Right lobe of liver (tissue), 6 donors: Measurements from ENCODE around the gene TMOD4. TPM values are rescaled to one million over a fixed set of nuclear protein-coding genes. Genes with fewer than 3 reads are reported as not detected.
"Not testable (repeated sequence)": the region's sequence is repeated elsewhere in the genome, so short reads cannot be mapped to it uniquely, and the experiment has no call there.

Experiments
- ATAC-seq, 4 donors: fragments of 200-7000 bp; cut with Tn5 transposase; one replicate each; pipeline ENCODE4 v1.9.1; 2020; ENCODE audit warnings: mild to moderate bottlenecking in 4 of 4, moderate library complexity in 4 of 4
- DNase-seq, 3 donors: peaks; one replicate each; pipeline ENCODE4 v3.0.0-alpha.2; 2020
- H3K27ac ChIP-seq, 3 donors: fragments of 200-600 bp; one replicate each; pipeline ENCODE4 v1.8.0; 2022
- H3K27me3 ChIP-seq, 2 donors: fragments of 200-600 bp; one replicate each; pipeline ENCODE4 v1.8.0; 2022
- H3K36me3 ChIP-seq, 4 donors: fragments of 200-600 bp; sonication (generic) in 1 of 4; one replicate each; pipeline versions ENCODE4 v1.5.1 to v1.8.0; 2017 to 2022; ENCODE audit warnings: control low read depth in 1 of 4
- H3K4me1 ChIP-seq, 4 donors: fragments of 200-600 bp; sonication (generic) in 1 of 4; one replicate each; pipeline versions ENCODE4 v1.5.1 to v1.8.0; 2017 to 2022; ENCODE audit warnings: control low read depth in 1 of 4
- H3K4me3 ChIP-seq, 3 donors: fragments of 200-600 bp; one replicate each; pipeline ENCODE4 v1.8.0; 2022
- H3K9me3 ChIP-seq, 4 donors: fragments of 200-600 bp; sonication (generic) in 1 of 4; one replicate each; pipeline versions ENCODE4 v1.5.1 to v1.8.0; 2017 to 2022; ENCODE audit warnings: control low read depth in 1 of 4
- POLR2A ChIP-seq: fragments of 450-650 bp; IDR thresholded peaks from one replicate; pipeline ENCODE4 v1.6.1; 2017; ENCODE audit warnings: antibody characterized with exemption, mild to moderate bottlenecking
- WGBS: methylation state at CpG from one replicate; pipeline ENCODE4 v1.1.6; 2018; ENCODE audit warnings: low coverage, low lambda C conversion rate; ENCODE audit not compliant: insufficient coverage; ENCODE audit errors: missing lambda C conversion rate; 5-methylcytosine and 5-hydroxymethylcytosine counted together
- intact Hi-C, 2 donors: fragments of 100-400 bp; cut with DNase I; formaldehyde crosslinking; loops; one replicate each; pipeline versions ENCODE4 v1.11.2 to v1.14.1; 2022
- total RNA-seq, 6 experiments: library from RNA; depleted of rRNA in 2 of 6; stranded (reverse); fragments of >200 nt in 2 of 6; fragmentation: NEBNext Ultra II Directional in 3 of 6; extraction: Animal tissue kit (Norgen Biotek cat#: 25700) in 3 of 6; gene quantifications; one replicate each; pipeline versions ENCODE4 v1.1.0 to v1.2.4, GENCODE V29; 2016 to 2023
- TF ChIP-seq, protein P1 (sequence below), 4 donors: fragments of 200-600 bp in 3 of 4; fragments of 450-650 bp in 1 of 4; IDR thresholded peaks; one replicate each; pipeline versions ENCODE4 v1.5.1 to v1.8.0; 2016 to 2022; ENCODE audit warnings: antibody characterized with exemption in 4 of 4, mild to moderate bottlenecking in 2 of 4
- donor health status: DM: no; HTN: yes; CAD: no.
- donor health status: DM: no; HTN: no; CAD: no.
- donor health status: DM: no; HTN: no; CAD: no.
- donor health status: DM: no; HTN: yes; CAD: no.
- donor health status: DM: no; HTN: yes; CAD: no.

Gene TMOD4
- total RNA-seq, 6 experiments from 2014 or later, result not detected

DNA sequence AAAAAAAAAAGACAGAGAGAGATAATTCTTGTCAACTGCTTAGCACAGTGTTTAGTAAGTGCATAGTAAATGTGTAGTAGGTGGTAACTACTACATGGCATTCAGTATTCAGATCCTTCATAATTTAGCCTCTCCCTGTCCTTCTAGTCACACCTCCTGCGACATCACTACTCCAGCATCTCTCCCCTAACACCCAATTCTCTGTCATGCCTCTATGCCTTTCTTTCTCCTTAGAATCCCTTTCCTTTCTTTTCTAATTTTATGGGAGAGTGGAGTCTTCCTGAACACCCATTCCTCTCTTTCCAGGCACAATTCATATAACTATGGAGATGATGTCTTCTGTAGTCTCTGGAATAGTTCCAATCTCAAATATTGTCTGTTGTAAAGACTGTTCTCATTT lies 18.1 kb upstream of the TMOD4 start:
- H3K27me3 ChIP-seq, result no peaks in the 10 kb centered on the region
- H3K4me3 ChIP-seq, result no peak overlapping the region
- DNase-seq (no peak), ATAC-seq (no peak)
- no peak overlapping the region for H3K27ac ChIP-seq
- 60% methylated on average over 1 of the region's 1 CpG for WGBS
- TF ChIP-seq, protein P1, sequence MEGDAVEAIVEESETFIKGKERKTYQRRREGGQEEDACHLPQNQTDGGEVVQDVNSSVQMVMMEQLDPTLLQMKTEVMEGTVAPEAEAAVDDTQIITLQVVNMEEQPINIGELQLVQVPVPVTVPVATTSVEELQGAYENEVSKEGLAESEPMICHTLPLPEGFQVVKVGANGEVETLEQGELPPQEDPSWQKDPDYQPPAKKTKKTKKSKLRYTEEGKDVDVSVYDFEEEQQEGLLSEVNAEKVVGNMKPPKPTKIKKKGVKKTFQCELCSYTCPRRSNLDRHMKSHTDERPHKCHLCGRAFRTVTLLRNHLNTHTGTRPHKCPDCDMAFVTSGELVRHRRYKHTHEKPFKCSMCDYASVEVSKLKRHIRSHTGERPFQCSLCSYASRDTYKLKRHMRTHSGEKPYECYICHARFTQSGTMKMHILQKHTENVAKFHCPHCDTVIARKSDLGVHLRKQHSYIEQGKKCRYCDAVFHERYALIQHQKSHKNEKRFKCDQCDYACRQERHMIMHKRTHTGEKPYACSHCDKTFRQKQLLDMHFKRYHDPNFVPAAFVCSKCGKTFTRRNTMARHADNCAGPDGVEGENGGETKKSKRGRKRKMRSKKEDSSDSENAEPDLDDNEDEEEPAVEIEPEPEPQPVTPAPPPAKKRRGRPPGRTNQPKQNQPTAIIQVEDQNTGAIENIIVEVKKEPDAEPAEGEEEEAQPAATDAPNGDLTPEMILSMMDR (IDR thresholded peaks at IDR 0.05), result no peak
- no peak for TF ChIP-seq POLR2A
- H3K36me3 ChIP-seq, result no peaks in the 10 kb centered on the region
- H3K4me1 ChIP-seq, result peaks cover 0 to 11% (median 2%) of the 10 kb centered on the region in 4 donors
- intact Hi-C loops, result loop anchor here in 1 of 2 donors (10.0 kb wide), 1 partner anchor 81 kb away; no protein-coding TSS in a partner anchor
- H3K9me3 ChIP-seq, result no peaks in the 10 kb centered on the region

DNA sequence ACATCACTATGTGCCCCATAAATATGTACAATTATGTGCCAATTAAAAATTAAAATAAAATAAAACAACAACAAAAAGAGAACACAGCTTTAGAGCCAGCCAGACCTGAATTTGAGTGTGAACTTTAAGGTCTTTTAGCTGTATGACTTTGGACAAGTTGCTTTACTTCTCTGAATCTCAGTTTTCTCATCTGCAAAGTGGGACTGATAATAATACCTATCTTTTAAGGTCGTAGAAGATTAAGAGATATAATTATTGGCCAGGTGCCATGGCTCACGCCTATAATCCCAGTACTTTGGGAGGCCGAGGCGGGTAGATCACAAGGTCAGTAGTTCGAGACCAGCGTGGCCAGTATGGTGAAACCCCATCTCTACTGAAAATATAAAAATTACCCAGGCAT lies 17.5 kb upstream of the TMOD4 start:
- Histone ChIP-seq H3K27ac (no peak overlapping the region), H3K9me3 (no peaks in the 10 kb centered on the region), H3K4me1 (peaks cover 0 to 17% (median 5%) of the 10 kb centered on the region in 4 donors), H3K36me3 (no peaks in the 10 kb centered on the region), H3K27me3 (no peaks in the 10 kb centered on the region), H3K4me3 (no peak overlapping the region)
- ATAC-seq (no peak), DNase-seq (no peak)
- 62% methylated on average over 6 of the region's 6 CpGs for WGBS
- TF ChIP-seq, protein P1 (IDR thresholded peaks at IDR 0.05), result no peak
- TF ChIP-seq POLR2A, result no peak
- intact Hi-C loops, result loop anchor here in 1 of 2 donors (10.0 kb wide), 1 partner anchor 81 kb away; no protein-coding TSS in a partner anchor

DNA sequence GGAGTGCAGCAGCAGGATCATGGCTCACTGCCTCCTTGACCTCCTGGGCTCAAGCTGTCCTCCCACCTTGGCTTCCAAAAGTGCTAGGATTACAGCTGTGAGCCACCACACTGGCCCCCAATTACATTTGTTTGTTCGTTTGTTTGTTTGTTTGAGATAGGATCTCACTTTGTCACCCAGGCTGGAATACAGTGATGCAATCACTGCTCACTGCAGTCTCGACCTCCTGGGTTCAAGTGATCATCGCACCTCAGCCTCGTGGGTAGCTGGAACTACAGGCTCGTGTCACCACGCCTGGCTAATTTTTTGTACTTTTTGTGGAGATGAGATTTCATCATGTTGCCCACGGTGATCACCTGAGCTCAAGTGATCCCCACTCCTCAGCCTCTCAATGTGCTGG lies 16.3 kb upstream of the TMOD4 start:
- H3K4me3 ChIP-seq, result no peak overlapping the region
- no peaks in the 10 kb centered on the region for H3K9me3 ChIP-seq
- H3K4me1 ChIP-seq, result peaks cover 0 to 15% (median 5%) of the 10 kb centered on the region in 4 donors
- no peaks in the 10 kb centered on the region for H3K36me3 ChIP-seq
- no peaks in the 10 kb centered on the region for H3K27me3 ChIP-seq
- TF ChIP-seq POLR2A, result no peak
- TF ChIP-seq, protein P1 (IDR thresholded peaks at IDR 0.05), result no peak
- H3K27ac ChIP-seq, result no peak overlapping the region
- intact Hi-C loops, result loop anchor here in 1 of 2 donors (10.0 kb wide), 1 partner anchor 83 kb away; no protein-coding TSS in a partner anchor
- DNase-seq (no peak), ATAC-seq (no peak)
- WGBS, result 38% methylated on average over 6 of the region's 7 CpGs

DNA sequence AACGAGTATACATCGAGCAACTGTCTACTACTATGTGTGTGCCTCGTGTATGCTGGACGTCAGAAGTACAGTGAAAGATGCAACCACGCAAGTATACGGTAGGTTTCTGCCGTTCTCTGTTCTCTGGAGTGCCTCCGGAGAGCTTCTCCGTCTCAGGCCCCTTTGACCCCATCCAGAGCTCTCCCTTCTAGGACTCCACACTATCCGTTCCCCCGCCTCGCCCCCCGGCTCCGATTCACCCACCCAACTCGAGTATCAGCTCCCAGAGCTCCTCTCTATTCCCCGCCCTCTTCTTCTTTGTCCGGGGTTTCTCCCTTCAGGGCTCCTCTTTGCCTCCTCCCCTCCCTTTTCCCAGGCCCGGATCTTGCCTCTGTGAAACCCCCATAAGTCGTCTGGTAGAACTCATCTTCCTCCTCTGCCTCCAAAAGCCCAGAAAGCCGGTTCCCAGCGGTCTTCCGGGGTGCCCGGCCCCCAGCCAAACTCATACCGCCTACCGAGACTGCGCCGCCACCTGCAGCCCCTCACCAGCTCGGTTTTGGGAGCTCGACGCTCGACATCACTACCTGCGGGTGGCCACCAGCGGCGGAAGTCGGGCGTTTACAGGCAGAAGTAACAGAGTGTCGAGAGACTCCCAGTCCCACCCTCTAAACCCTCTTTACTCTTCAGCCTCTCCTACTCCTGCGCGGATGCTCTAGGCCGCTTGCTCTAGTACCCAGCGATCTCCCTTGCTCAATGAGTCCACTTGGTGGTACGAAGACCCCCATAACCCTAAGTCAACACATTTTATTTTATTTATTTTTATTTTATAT lies 14.1 kb upstream of the TMOD4 start, which contains the start of gene VPS72:
Gene VPS72, minus strand, starts transcription at position 561 of the 809 bp plus-strand sequence. Its CDS starts 76 bp downstream, at position 485.
- Histone ChIP-seq H3K4me3 (peak within 1 kb of the TSS; percentile 78 to 98 (median 88)), H3K4me1 (peaks cover 0 to 15% (median 5%) of the 10 kb centered on the region in 4 donors), H3K27me3 (no peaks in the 10 kb centered on the region), H3K36me3 (peaks cover 0 to 9% (median under 1%) of the 10 kb centered on the region in 4 donors), H3K27ac (peak within 1 kb of the TSS; percentile 31 to 68 (median 59)), H3K9me3 (no peaks in the 10 kb centered on the region)
- peak; percentile 97 to 99 (median 98) for ATAC-seq
- intact Hi-C loops, result loop anchor here in 1 of 2 donors (10.0 kb wide), 1 partner anchor 85 kb away; no protein-coding TSS in a partner anchor
- WGBS, result 1% methylated on average over 38 of the region's 42 CpGs
- peak; percentile 32 for TF ChIP-seq POLR2A
- TF ChIP-seq, protein P1 (IDR thresholded peaks at IDR 0.05), result peak in 1 of 4 donors; percentile 24
- peak; percentile 84 to 87 (median 86) for DNase-seq

DNA sequence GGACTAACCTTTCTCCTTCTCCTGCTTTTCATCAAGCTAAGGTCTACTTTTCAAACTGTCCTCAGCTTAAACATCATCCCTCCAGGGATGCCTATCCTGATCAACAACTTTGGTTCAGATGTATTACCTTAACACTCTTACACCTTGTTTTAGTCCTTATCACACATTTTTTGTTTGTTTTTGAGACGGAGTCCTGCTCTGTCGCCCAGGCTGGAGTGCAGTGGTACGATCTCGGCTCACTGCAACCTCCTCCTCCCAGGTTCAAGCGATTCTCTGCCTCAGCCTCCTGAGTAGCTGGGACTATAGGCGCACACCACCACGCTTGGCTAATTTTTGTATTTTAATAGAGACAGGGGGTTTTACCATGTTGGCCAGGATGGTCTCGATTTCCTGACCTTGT lies 12.9 kb upstream of the TMOD4 start:
- peaks cover 0 to 21% (median 9%) of the 10 kb centered on the region in 4 donors for H3K36me3 ChIP-seq
- intact Hi-C loops, ATAC-seq, H3K27me3 ChIP-seq, H3K27ac ChIP-seq, H3K9me3 ChIP-seq, DNase-seq: not testable (repeated sequence)
- peak overlapping the region in 2 of 3 donors; percentile 88 to 98 for H3K4me3 ChIP-seq
- 51% methylated on average over 8 of the region's 8 CpGs for WGBS
- H3K4me1 ChIP-seq, result peaks cover 0 to 15% (median 5%) of the 10 kb centered on the region in 4 donors
